Measurements from ENCODE around the gene MASP1.

MASP1 gene

DNA sequence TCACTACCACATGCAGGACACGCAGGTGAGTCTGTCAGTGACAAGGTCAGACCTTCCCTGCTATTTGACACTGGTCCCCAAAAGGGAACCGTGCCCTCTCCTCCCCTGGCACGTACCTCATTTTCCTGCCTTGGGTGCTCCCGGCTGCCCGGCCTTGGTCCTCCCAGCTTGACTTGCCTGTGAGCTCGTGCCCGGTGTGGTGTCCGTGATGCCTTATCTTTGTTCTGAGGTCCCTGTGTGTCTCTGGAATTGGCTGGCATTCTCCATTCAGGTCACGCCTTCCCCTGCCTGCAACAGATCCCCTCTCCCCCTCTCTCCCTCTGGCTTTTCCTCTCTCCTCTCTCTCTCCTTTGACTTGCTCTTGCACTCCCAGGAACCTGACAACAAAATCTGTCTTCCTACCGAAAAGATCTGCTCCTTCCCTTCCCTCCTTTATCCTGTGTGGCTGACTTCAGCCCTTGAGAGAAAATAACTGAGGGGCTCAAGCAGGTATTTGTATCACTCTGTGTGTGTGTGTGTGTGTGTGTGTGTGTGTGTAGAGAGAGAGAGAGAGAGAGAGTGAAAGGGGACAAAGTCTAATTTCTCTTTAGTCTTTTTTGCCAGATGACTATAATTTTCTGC lies at the start of gene MASP1:
TSS of gene MASP1 (minus strand) at position 226 of the 621 bp plus-strand sequence. CDS start at position 121, 105 bp downstream.
- DNase-seq: peak; percentile 33

DNA sequence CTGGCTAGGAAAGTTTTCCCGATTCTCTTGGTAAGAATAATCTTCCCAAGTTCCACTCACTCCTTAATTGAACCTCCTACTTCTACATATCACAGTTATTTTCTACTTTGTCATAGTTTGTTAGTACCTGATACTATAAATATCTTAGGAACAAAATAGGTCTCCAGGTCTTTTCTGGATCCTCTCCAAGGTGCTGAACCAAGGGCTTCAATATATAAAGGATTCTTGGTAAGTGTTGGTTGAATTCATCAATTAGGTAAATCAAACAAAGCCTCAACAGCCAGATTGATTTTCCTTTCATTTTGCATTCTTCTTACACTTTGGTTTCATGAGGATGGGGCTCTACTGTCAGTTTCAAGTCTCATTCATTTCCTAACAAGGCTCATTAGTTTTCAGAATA lies 49.0 kb upstream of the MASP1 start:
- no peak for DNase-seq

- no peak for DNase-seq
These were observed 44.8 kb upstream of the MASP1 start for GRCh38 chr3:187336322-187336721.

GRCh38 chr3:187334904-187335303 lies 43.4 kb upstream of the MASP1 start:
- no peak for DNase-seq

DNA sequence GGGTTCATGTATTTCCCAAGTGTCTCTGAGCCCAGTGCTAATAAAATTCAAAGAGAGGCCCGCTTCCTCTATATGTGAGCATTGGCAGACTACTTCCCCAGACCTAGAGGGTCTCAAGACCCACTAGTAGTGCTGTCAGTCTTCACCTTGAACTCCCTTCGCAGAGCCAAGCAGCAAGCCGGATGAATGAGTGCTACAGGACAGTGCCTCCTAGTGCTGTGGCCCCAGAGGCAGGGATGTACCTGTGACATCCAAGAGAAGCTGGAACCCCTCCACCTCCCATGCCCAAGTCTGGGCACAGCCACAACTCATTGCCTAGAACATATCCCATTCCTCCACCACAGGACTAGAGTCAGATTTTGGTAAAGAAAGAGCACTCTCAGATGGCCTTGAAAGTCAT lies 37.2 kb upstream of the MASP1 start:
- no peak for DNase-seq

- DNase-seq: no peak
These were observed 36.3 kb upstream of the MASP1 start for GRCh38 chr3:187327845-187328244.

- DNase-seq: no peak
These were observed 34.1 kb upstream of the MASP1 start for GRCh38 chr3:187325632-187326031.

GRCh38 chr3:187323091-187323490 lies 31.6 kb upstream of the MASP1 start:
- DNase-seq: no peak

DNA sequence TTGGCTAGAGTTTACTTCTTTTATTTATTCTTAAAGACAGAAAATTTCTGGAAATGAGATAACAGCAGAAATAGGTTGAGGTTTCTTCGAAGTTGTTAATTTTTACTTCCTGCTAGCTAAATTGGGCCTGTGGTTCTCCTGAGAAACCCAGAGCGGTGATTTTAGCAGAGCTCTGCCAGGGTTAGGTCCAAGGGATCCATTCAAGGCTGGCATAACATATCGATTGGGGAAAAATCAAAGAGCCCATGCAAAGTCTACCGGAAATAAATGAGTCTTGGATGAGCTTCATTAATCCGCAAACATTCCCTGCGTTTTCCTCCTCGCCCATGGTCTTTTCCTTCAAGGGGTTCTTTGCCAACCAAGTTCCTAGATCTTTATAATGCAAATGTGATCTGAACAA lies 30.8 kb upstream of the MASP1 start:
- DNase-seq: no peak

DNA sequence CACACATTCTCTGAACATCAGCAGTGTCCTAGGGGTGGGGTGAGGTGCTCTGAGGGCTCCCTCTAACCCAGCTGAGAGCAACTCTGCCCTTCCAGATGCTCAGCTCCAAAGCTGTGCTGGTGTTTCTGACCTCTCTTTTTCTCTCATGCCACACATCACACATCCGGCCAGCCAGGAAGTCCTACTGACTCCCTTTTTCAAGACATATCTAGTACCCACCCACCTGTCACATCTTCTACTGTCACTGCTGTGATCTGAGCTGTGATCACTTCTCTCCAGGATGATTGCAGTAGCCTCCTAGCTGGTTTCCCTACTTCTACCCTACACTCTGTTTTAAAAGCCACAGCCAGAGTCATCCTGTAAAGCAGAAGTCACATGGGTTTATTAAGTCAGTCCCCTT lies 30.2 kb upstream of the MASP1 start:
- DNase-seq: no peak

GRCh38 chr3:187319699-187320302 lies 28.3 kb upstream of the MASP1 start:
- peak; percentile 55 for DNase-seq

GRCh38 chr3:187318819-187319616 lies 27.5 kb upstream of the MASP1 start:
- peak; percentile 49 for DNase-seq

DNA sequence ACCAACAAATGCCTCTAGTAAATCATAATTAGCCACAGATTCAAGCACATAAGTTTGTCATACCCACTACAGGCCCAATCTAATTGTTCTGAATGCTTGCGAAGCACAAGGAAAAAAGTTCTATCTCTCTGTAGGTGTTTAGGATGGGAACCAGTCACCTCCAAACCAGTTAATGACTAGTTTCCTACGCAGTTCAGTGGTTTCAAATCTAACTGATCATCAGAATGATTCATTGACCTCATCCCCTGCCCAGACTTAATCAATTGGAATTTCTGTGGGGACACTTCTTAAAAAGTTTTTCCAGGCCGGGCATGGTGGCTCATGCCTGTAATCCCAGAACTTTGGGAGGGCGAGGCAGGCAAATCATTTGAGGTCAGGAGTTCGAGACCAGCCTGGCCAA lies 24.3 kb upstream of the MASP1 start:
- DNase-seq: no peak

DNA sequence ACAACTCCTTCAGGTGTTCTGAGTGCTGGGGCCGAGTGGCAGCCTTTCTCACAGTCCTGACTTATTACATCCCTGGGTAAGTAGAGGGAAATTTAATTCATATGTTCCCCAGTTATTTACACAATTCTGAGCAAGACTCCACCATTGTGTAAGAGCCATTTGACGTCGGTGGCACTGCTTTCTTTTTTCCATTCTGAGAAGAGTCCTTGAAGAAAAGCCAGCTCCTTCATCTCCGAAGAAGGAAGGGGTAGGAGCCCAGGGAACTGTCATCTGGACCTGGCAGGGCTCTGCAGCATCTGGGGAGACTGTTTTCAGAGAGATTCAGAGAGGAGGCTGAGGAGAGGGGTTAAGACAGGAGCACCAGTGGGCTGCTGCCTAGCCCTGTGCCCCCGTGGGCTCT lies 22.6 kb upstream of the MASP1 start:
- DNase-seq: no peak

DNA sequence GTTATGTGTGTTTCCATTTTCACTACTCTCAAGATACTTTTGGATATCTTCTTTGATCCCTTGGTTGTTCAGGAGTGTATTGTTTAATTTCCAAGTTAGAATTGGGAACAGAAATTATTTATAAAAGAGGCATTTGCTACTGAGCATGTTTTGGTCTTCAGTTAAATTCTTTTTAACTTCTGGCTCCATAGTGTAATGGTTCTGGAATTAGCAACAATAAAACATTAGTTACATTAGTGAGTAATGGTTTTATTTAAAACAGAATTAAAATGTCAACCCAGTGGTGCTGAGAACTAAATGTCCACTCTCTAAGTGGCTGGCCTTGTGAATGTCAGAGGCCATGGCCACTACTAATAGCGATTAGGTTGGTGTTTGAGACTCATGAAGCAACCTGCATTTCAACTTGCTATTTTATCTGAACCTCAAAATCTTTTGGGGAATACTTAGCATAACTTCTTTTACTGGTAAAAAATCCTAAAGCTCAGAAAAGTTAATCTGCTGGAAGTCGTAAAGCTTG lies 19.5 kb upstream of the MASP1 start:
- no peak for DNase-seq

GRCh38 chr3:187310226-187310625 lies 18.7 kb upstream of the MASP1 start:
- DNase-seq: no peak

DNA sequence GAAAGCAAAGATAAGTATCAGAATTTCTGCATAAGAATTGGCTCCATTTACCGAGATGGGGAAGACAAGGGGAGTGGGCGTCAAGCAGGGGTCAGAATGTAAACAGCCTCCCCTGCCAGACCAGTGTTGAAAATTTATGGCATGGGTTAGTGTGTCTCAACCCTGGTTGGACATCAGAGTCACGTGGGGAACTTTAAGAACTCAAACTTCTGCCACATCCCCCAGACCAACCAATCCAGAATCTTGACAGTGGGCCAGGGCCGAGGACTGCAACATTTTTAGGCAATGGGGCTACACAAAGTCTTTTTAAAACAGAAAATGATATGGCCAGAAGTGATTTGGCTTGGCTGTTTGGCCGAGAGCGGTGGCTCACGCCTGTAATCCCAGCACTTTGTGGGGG lies 14.3 kb upstream of the MASP1 start:
- DNase-seq: no peak

DNA sequence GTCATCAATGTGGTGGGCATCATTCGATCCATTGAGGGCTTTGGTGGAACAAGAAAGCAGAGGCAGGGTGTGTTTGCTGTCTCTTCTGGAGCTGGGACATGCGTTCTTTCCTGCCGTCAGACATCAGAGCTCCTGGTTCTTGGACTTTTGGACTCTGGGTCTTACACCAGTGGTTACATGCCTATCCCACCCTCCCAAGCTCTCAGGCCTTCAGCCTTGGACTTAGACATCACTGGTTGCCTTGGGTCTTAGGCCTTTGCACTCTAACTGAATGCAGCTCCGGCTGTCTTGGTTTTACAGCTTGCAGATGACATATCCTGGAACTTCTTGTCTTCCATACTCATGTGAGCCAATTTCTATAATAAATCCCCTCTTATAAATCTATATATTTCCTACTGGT lies 8.1 kb upstream of the MASP1 start:
- DNase-seq: no peak

GRCh38 chr3:187296911-187297310 lies 5.4 kb upstream of the MASP1 start:
- DNase-seq: no peak

- no peak for DNase-seq
These were observed 4.5 kb upstream of the MASP1 start for GRCh38 chr3:187296058-187296457.

DNA sequence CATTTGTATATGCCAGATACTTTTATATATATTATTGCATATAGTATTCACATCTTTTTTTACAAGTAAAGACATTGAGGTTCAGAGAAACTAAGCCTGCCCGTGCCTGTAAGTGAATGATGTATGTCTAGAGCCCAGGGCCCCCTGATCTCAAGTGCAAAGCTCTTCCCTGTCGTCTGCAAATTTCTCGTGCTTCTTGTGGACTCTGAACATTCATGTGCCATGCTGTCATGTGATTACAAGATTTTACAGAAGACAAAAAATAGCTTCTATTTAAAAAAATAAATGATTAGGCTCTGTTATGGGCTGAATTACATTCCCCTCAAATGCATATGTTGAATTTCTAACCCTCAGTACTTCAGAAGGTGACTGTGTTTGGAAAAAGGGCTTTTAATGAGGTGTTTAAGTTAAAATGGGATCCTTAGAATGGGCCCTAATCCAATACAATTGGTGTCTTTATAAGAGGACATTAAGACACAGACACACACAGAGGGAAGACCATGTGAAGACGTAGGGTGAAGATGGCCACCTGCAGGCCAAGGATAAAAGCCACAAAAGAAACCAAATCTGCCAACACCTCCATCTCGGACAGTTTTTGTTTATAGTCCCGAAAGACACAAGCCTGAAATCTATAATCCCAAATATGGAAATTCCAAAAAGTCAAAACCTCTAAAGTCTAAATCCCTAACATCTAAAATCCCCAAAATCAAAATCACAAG lies 3.9 kb upstream of the MASP1 start:
- DNase-seq: no peak

DNA sequence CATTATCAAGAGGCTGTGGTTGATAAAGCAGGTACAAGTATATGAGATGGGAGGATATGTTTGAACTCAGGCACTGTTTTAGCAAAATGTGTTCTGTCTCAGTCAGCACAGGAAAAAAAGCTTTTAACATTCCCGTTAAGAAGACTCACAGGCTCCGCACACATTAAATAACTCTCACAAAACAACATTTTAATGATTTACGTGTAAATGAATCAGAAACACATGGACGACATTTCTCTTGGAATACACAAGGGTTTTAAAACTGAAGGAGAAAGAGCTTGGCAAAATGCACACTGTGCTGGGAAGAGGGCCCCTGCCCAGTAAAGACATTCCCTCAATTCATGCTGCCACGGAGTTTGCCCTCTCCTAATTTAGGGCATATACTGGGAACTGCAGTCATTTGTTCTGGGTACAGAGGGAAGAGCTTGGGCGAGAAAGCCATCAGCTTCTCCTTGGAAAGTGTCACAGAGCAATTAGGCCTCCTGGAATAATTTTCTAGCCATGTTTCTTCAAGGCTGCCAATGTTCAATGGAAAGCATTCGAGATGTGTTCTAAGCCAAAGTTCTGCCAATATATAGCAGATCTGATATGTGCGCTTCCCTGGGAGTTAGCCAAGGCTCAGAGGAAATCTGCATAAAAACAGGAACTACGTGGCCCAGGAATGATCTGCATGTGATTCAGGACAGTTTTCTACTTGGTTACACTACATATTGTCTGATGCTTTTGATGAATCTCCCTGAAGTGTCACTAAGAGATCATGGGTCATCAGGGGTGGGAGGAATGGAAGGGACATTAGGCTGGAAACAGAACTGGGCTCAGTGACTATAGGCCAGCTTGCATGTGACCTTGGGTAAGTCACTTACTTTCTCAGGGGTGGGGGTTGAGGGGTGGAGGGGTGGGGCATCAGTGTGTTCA lies 2.2 kb upstream of the MASP1 start:
- no peak for DNase-seq
